Central memory CD4-positive, alpha-beta T cell (primary cell): ENCODE data around the gene MLLT10.
A peak's percentile ranks its signal among the peaks of the same experiment; 100 is the strongest.

Experiments used
- DNase-seq: peaks from one replicate; pipeline ENCODE4 v3.0.0; 2022

Gene MLLT10

GRCh38 chr10:21501731-21502347 lies 32.2 kb upstream of the MLLT10 start:
- no peak for DNase-seq

DNA sequence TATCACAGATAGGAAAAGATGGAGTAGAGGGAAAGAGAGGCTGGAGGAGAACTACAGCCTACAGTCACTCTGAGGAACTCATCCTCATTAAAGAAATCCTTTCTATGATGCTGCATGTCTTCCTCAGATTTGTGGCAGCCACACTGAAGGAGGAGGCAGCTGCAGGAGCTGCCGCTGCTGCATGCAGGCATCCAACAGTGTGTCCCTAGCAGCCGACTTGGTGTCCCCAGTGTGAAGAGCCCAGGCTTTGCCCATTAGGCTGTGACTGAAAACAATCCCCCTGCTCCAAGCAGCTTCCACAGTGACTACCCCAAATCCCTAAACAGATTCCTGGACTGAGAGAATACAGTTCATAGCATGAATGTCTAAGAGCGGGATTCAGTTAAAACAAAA lies 31.7 kb upstream of the MLLT10 start:
- no peak for DNase-seq

- no peak for DNase-seq
Observed at GRCh38 chr10:21503542-21503941, 30.5 kb upstream of the MLLT10 start.

GRCh38 chr10:21505711-21506278 lies 28.2 kb upstream of the MLLT10 start:
- DNase-seq: no peak

DNA sequence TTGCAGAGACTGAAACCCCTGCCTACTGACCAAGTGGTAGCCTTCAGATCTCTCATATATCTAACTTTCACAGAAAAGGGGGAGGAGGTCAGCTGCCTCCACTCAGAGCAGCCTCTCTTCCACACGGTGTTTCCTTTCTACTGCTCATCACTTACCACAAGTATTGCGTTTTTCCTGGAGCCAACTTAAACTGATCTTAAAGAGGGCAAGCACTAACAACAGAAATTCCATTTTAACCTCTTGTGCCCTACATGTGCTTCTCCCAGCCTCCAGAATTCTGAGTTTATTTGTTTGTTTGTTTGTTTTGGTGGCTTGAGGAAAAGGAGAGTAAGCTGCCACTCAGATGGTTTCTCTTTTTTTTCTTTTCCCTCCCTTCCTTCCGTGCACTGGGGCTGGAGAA lies 27.7 kb upstream of the MLLT10 start:
- no peak for DNase-seq

DNA sequence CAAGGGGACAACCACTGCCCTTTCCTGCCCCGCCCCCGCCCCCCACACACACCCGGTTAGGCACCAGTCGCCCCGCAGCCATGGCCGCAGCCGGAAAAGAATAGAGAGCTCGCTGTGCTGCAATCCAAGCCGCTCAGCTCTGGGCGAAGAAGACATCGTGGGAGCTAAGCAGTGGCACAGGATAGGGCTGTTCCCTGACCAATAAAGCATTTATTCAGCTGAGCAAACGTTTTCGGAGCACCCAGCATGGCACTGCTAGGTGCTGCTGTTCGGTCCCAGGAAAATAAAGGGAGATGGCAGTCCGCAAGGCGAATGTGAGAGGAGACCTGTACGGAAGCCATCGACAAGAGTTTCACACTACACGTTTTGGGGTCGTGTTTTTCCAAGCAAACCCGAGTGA lies 26.9 kb upstream of the MLLT10 start:
- no peak for DNase-seq

- DNase-seq: no peak
Observed at GRCh38 chr10:21508706-21509331, 25.2 kb upstream of the MLLT10 start.

DNA sequence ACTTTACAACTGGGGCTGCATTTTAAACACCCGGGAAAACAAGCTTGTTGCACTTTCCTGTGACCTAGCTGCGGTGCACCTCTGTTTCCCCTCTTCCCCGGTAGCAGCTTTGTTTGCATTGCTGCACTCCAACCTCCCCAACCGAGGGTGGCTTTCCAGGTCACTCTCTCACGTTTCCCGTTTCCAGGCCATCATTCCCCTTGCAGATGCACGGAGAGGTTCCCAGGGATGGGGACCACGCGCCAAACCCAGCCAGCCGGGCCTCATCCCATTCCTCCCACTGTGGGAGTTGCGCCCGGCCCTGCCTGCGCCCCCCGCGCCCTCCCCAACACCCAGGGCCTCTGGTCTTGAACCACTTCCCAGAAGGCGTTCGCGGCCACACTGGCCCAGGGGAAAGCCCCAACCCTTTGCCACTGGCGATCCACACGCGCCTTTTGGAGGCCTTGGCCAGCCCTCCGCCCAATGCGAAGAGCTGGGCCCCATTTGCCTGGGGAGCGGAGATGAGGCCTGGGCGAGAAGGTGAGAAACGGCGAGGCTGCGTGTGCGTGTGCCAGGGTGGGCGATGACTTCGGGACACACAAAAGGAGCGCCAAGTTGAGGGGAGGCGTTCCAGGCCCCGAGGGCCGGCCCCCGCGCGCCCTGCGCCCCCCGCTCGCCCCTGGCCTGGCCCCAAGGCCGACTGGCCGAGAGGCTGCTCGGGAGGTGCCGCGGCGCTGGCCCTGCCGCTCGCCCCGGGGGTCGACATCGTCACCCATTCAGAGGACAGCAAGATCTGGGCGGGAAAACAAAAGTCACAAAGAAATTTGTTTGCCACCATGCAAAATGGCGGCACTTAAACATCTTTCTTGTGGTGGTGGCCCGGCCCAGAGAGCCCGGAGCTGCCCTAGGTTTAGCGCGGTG lies 24.4 kb upstream of the MLLT10 start:
- DNase-seq: no peak

GRCh38 chr10:21510241-21511094 lies 23.6 kb upstream of the MLLT10 start:
- DNase-seq: no peak

DNA sequence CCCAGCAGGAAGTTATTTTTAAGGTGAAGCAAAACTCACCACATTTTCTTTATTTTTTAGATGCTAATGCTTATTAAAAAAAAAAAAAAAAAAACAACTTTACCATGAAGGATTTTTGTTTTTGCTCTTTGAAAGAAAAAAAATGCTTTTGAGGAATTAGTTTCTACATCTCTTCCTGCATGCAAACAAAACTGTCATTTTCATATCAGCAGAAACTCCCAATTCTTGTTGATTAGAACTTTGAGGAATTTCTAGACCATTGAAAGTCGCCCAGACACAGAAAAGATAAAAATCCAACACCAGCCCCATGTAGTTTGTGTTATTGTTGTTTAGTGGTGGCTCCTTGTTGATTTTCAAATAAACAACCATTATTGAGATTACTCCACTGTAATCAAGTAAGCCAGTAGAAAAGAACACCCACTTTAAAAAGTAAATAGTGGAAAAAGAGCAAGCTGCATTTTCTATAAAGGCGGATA lies 22.9 kb upstream of the MLLT10 start:
- DNase-seq: no peak

GRCh38 chr10:21511946-21512572 lies 22.0 kb upstream of the MLLT10 start:
- DNase-seq: no peak

DNA sequence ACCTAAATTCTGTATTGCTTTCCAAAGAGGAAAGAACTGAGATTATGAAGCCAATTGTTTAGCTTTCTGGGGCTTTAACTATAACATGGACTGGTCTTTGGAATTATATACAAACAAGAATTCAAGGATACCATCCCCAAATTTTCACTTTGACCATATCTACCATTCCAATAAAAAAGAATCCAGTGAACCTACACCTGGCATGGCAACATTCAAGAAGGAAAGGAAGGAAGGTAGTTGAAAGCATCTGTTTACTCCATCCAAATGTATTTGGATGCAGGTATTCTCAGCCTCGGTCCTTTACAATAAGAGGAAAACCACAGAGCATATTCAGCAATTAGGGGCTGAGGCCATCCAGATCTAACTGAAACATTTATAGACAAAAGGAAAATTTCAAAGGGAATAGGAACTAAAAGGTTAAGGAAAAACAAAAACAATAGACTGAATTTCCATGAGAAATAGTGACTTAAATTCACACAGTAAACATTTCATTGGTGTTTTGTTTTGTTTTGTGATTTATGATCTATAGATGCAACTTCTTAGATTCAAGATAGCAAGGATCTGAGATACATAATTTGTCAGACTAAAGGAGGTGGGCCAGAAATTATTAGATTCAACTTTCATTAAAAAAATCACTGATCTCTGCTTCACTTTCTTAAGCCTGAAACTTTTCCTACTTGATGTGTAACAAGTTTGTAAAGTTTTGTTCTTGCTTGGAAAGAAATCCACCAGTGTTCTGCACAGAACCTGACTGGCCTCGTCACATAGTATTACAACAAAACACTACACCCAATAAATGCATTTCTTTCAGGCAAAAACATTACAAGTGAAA lies 21.2 kb upstream of the MLLT10 start:
- DNase-seq: no peak

DNA sequence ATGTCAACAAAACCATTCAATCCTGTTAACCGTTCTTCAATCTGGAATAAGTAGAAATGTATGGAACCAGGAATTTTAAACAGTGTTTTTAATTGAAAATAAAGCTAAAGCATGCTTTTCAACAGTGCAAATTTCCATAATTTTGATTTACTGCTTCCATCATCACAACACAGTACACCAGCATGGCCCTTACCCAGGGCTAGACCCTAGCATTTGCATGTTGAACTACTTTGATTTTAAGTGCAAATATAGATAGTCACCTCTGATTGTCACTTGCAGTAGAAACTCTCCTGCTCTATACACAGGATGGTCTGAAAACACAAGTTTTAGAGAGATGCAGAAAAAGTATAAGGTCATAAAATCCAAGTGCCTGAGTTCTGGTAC lies 20.6 kb upstream of the MLLT10 start:
- no peak for DNase-seq

- DNase-seq: no peak
Observed at GRCh38 chr10:21514129-21514817, 19.8 kb upstream of the MLLT10 start.

DNA sequence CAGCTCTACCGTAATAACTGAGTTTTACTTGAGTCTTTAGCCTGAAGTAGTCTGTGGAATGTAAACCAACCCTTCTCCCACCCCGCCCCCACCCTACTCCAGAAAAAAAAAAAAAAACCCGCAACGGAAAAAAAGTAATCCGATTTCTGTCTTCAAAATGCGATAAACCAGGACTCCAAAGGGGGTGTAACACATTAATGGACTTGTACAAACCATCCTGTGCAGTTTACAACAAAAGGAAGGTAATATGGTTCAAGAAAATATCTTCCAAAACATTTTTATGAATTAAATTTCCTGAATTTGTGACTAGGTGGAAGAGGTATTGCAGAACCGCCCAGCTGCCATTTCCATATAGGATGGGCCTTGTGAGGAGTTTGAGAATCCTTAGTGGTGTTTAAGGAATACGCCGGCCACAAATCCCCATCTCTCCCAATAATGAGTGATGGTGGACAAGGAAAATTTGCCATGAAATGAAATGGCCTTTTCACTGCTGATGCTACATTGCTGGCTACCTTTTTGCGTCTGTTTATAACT lies 19.1 kb upstream of the MLLT10 start:
- DNase-seq: no peak

DNA sequence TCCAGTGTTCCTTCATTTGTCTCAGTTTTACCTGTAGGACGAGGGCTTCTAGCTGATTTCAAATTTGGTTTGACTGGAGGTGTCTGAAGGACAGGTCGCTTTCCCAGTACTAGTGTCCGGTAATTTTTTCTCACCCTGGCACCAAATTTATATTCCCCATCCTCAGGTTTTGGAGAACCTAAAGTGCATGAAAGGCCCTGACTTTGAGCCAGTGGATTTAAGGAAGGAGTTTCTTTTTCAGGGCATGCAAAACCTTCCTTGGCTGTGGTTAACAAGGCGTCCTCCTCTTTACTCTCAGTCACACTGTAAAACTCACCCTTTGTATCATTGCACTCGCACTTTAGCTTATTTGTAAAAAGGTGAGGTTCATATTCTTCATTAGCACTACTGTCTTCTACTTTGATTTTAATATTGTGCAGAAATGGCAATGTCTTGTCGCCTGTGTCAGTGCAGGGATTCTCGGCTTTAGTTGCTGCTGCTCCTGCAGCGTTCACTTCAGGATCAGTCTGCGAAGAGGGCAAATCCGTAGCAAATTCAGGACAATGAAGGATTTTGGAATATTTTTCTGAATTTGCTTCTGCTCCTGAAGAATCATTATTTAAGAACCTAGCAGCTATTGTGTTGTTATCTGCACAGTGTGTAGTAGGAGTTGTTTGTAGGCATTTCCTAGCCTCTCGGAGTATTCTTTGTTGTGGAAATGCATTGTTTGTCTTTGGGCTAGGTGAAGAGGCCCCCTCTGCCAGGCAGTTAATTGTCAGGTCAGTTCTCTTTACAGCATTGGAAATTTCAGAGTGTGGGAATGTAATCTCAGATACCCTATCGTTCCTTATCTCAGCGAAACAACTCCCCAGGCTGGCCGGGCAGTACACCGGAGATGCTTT lies 18.4 kb upstream of the MLLT10 start:
- DNase-seq: no peak

DNA sequence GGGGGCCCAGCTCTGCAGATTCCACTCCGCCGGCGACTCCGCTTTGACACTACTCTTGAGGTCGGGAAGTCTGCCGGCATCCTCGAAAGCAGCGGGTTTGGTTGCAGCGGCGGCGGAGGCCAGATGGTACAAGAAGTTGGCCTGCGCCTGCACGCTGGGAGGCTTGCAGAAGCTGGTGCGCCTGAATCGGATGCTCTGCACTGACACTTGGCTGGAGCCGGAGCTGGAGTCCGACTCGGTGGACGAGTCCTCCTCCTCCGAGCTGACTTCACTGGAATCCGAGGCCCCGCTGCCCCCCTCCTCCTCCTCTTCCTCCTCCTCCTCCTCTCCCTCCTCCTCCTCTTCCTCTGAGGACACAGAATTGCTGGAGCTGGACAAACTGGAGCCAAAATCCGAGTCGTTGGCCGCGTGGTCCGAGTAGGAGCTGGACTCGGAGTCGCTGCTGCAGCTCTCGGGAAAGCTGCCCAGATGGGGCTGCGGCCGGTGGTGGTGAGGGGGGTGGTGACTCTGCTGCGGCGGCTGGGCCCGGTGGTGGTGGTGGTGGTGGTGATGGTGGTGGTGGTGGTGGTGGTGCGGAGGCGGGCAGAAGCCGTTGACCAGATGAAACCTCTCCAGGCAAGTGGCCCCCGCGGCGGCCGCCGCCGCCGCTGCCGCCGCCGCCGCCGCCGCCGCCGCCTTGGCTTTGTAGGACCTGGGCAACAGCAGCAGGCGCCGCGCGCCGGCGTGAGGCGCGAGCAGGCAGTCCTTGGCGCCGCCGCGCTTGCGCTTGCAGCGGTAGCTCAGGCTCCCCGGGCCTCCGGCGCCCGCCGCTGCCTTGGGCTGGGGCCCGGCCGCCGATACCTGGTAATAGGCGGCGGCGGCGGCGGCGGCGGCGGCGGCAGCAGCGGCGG lies 17.5 kb upstream of the MLLT10 start:
- DNase-seq: peak; percentile 40
